Trophoblast cell (in vitro differentiated cells and primary cell): ENCODE data around the gene CNOT6.
A peak's percentile ranks its signal among the peaks of the same experiment; 100 is the strongest.

Source experiments
- DNase-seq, 2 donors: peaks; one replicate each; pipeline ENCODE4 v3.0.0-alpha.2; 2016
- H2AFZ ChIP-seq: 2 replicates; pipeline ENCODE4 v1.6.1; 2013; ENCODE audit warnings: low read length, moderate library complexity, mild to moderate bottlenecking; ENCODE audit not compliant: insufficient read depth, poor library complexity
- H2AK5ac ChIP-seq: 2 replicates; pipeline ENCODE4 v1.6.1; 2013; ENCODE audit warnings: mild to moderate bottlenecking, low read length
- H2BK120ac ChIP-seq: 2 replicates; pipeline ENCODE4 v1.6.1; 2013; ENCODE audit warnings: low read length, mild to moderate bottlenecking, moderate library complexity; ENCODE audit not compliant: insufficient read depth, poor library complexity
- H2BK12ac ChIP-seq: 2 replicates; pipeline ENCODE4 v1.6.1; 2013; ENCODE audit warnings: mild to moderate bottlenecking, low read length, moderate library complexity
- H2BK5ac ChIP-seq: 2 replicates; pipeline ENCODE4 v1.6.1; 2013; ENCODE audit warnings: low read length, low read depth, moderate library complexity, mild to moderate bottlenecking; ENCODE audit not compliant: poor library complexity
- H3K14ac ChIP-seq: 2 replicates; pipeline ENCODE4 v1.6.1; 2013; ENCODE audit warnings: mild to moderate bottlenecking, low read length
- H3K18ac ChIP-seq: 2 replicates; pipeline ENCODE4 v1.6.1; 2013; ENCODE audit warnings: mild to moderate bottlenecking, low read length
- H3K23ac ChIP-seq: 2 replicates; pipeline ENCODE4 v1.6.1; 2013; ENCODE audit warnings: low read length
- H3K27ac ChIP-seq: 2 replicates; pipeline ENCODE4 v1.5.1; 2013; ENCODE audit warnings: low read depth, mild to moderate bottlenecking, inconsistent platforms, low read length, moderate library complexity
- H3K27me3 ChIP-seq: 2 replicates; pipeline ENCODE4 v1.6.1; 2013; ENCODE audit warnings: inconsistent platforms, mild to moderate bottlenecking, low read length, moderate library complexity; ENCODE audit not compliant: insufficient read depth
- H3K36me3 ChIP-seq, 2 experiments: 1 replicate in 1 of 2; 2 replicates in 1 of 2; pipeline ENCODE4 v1.6.1; 2013; ENCODE audit warnings: low read length in 2 of 2, mild to moderate bottlenecking in 2 of 2, moderate library complexity in 1 of 2; ENCODE audit not compliant: insufficient read depth in 2 of 2, control insufficient read depth in 1 of 2
- H3K4ac ChIP-seq: 2 replicates; pipeline ENCODE4 v1.6.1; 2013; ENCODE audit warnings: low read depth, mild to moderate bottlenecking, low read length, moderate library complexity
- H3K4me1 ChIP-seq, 2 experiments: 1 replicate in 1 of 2; 2 replicates in 1 of 2; pipeline ENCODE4 v1.6.1; 2013; ENCODE audit warnings: low read length in 2 of 2, mild to moderate bottlenecking in 2 of 2, moderate library complexity in 1 of 2; ENCODE audit not compliant: insufficient read depth in 2 of 2, control insufficient read depth in 1 of 2
- H3K4me2 ChIP-seq: 2 replicates; pipeline ENCODE4 v1.6.1; 2013; ENCODE audit warnings: inconsistent platforms, mild to moderate bottlenecking, low read length, moderate library complexity
- H3K4me3 ChIP-seq: 2 replicates; pipeline ENCODE4 v1.5.1; 2013; ENCODE audit warnings: mild to moderate bottlenecking, low read depth, low read length, inconsistent platforms
- H3K79me1 ChIP-seq: one replicate; pipeline ENCODE4 v1.6.1; 2013; ENCODE audit warnings: low read length
- H3K79me2 ChIP-seq: 2 replicates; pipeline ENCODE4 v1.6.1; 2013; ENCODE audit warnings: low read length, mild to moderate bottlenecking; ENCODE audit not compliant: control insufficient read depth, insufficient read depth, poor library complexity
- H3K9ac ChIP-seq: 2 replicates; pipeline ENCODE4 v1.6.1; 2013; ENCODE audit warnings: mild to moderate bottlenecking, low read length
- H3K9me3 ChIP-seq: 2 replicates; pipeline ENCODE4 v1.6.1; 2013; ENCODE audit warnings: low read depth, mild to moderate bottlenecking, control low read depth, inconsistent platforms, low read length; ENCODE audit not compliant: insufficient read depth
- H4K12ac ChIP-seq: 2 replicates; pipeline ENCODE4 v1.6.1; 2013; ENCODE audit warnings: low read depth, mild to moderate bottlenecking, low read length, moderate library complexity
- H4K8ac ChIP-seq: 2 replicates; pipeline ENCODE4 v1.6.1; 2013; ENCODE audit warnings: low read depth, mild to moderate bottlenecking, low read length, moderate library complexity
- H4K91ac ChIP-seq: one replicate; pipeline ENCODE4 v1.6.1; 2013; ENCODE audit warnings: low read depth, mild to moderate bottlenecking, low read length, moderate library complexity
- WGBS: extraction: QIAGEN DNeasy Blood & Tissue Kit; methylation state at CpG from one replicate; pipeline ENCODE4 v1.1.7; 2013; ENCODE audit warnings: missing lambda C conversion rate; ENCODE audit not compliant: insufficient read length, insufficient coverage; ENCODE audit errors: extremely low coverage; 5-methylcytosine and 5-hydroxymethylcytosine counted together

Gene CNOT6

GRCh38 chr5:180625791-180626660, 131.8 kb downstream of the CNOT6 start:
- Histone ChIP-seq H4K12ac (no peak overlapping the region), H3K23ac (no peak overlapping the region), H3K27me3 (no peaks in the 10 kb centered on the region), H3K4me3 (peak overlapping the region; percentile 14), H3K14ac (no peak overlapping the region), H3K79me2 (no peaks in the 10 kb centered on the region), H3K4ac (no peak overlapping the region), H2BK120ac (no peak overlapping the region), H3K36me3 (no peaks in the 10 kb centered on the region), H3K9me3 (peaks cover 3% of the 10 kb centered on the region), H2AFZ (no peak overlapping the region), H3K27ac (no peak overlapping the region), H3K4me2 (no peak overlapping the region), H2BK5ac (no peak overlapping the region), H4K8ac (no peak overlapping the region), H3K18ac (no peak overlapping the region), H2BK12ac (no peak overlapping the region), H4K91ac (no peak overlapping the region), H3K79me1 (no peaks in the 10 kb centered on the region), H3K4me1 (no peaks in the 10 kb centered on the region), H2AK5ac (no peak overlapping the region), H3K9ac (no peak overlapping the region)
- no CpG with 5 or more reads among the region's 25 CpGs for WGBS
- no peak for DNase-seq

GRCh38 chr5:180626661-180627385, 132.6 kb downstream of the CNOT6 start:
- Histone ChIP-seq H3K4me3 (no peak overlapping the region), H3K4me1 (no peaks in the 10 kb centered on the region), H2AFZ (no peak overlapping the region), H2BK12ac (no peak overlapping the region), H3K9me3 (peaks cover 4% of the 10 kb centered on the region), H3K36me3 (no peaks in the 10 kb centered on the region), H3K14ac (no peak overlapping the region), H3K18ac (no peak overlapping the region), H4K91ac (no peak overlapping the region), H3K27ac (no peak overlapping the region), H3K9ac (no peak overlapping the region), H3K23ac (no peak overlapping the region), H3K79me2 (no peaks in the 10 kb centered on the region), H4K8ac (no peak overlapping the region), H2AK5ac (no peak overlapping the region), H2BK5ac (no peak overlapping the region), H3K4ac (no peak overlapping the region), H3K27me3 (no peaks in the 10 kb centered on the region), H3K4me2 (no peak overlapping the region), H3K79me1 (no peaks in the 10 kb centered on the region), H4K12ac (no peak overlapping the region), H2BK120ac (no peak overlapping the region)
- no CpG with 5 or more reads among the region's 15 CpGs for WGBS
- no peak for DNase-seq

GRCh38 chr5:180627386-180628120, 133.4 kb downstream of the CNOT6 start:
- Histone ChIP-seq H3K36me3 (no peaks in the 10 kb centered on the region), H2BK5ac (no peak overlapping the region), H3K14ac (no peak overlapping the region), H3K23ac (no peak overlapping the region), H4K91ac (no peak overlapping the region), H3K18ac (no peak overlapping the region), H2AK5ac (no peak overlapping the region), H2AFZ (no peak overlapping the region), H3K79me2 (no peaks in the 10 kb centered on the region), H4K8ac (no peak overlapping the region), H2BK120ac (no peak overlapping the region), H3K9ac (no peak overlapping the region), H3K4ac (no peak overlapping the region), H3K27me3 (no peaks in the 10 kb centered on the region), H3K9me3 (peaks cover 4% of the 10 kb centered on the region), H2BK12ac (no peak overlapping the region), H3K79me1 (no peaks in the 10 kb centered on the region), H3K4me3 (no peak overlapping the region), H3K4me1 (no peaks in the 10 kb centered on the region), H4K12ac (no peak overlapping the region), H3K4me2 (no peak overlapping the region), H3K27ac (no peak overlapping the region)
- no peak for DNase-seq
- WGBS: no CpG with 5 or more reads among the region's 12 CpGs
